Bronchial epithelial cell (primary cell): ENCODE results near the gene ZNF821. TPM values are rescaled to one million over a fixed set of nuclear protein-coding genes. Genes with fewer than 3 reads are reported as not detected.

Experiments used
- DNase-seq: peaks from one replicate; pipeline ENCODE4 v3.0.0-alpha.2; 2010; ENCODE audit warnings: low read depth
- FAIRE-seq: peaks from 2 replicates; lab custom pipeline; 2011; peaks lifted over from hg19 to GRCh38; lab: Jason Lieb, UNC
- H3K27me3 ChIP-seq: 2 replicates; pipeline ENCODE4 v1.5.1; 2011; ENCODE audit warnings: low read length; ENCODE audit not compliant: control insufficient read depth, insufficient read depth
- H3K36me3 ChIP-seq: 2 replicates; pipeline ENCODE4 v1.5.1; 2011; ENCODE audit warnings: low read length; ENCODE audit not compliant: control insufficient read depth, insufficient read depth
- H3K4me3 ChIP-seq: 2 replicates; pipeline ENCODE4 v1.5.1; 2011; ENCODE audit warnings: mild to moderate bottlenecking, low read depth, low read length, control low read depth
- total RNA-seq: library from RNA; depleted of rRNA; stranded (reverse); fragments of >200 nt; gene quantifications from 2 replicates; pipeline ENCODE4 v1.2.1, GENCODE V29; 2014
- TF ChIP-seq, protein P1 (sequence below): IDR thresholded peaks from 2 replicates; pipeline ENCODE4 v1.5.1; 2011; ENCODE audit warnings: mild to moderate bottlenecking, moderate library complexity, low read length, control low read depth, inconsistent platforms; ENCODE audit not compliant: insufficient read depth, severe bottlenecking

ZNF821 gene
- total RNA-seq, 1 donor from 2014 or later: 9.5 TPM

GRCh38 chr16:71846431-71846830, 37.6 kb downstream of the ZNF821 start:
- Histone ChIP-seq H3K4me3 (peak overlapping the region; percentile 99), H3K27me3 (no peaks in the 10 kb centered on the region), H3K36me3 (peaks cover 19% of the 10 kb centered on the region)
- no peak for FAIRE-seq
- TF ChIP-seq, protein P1, sequence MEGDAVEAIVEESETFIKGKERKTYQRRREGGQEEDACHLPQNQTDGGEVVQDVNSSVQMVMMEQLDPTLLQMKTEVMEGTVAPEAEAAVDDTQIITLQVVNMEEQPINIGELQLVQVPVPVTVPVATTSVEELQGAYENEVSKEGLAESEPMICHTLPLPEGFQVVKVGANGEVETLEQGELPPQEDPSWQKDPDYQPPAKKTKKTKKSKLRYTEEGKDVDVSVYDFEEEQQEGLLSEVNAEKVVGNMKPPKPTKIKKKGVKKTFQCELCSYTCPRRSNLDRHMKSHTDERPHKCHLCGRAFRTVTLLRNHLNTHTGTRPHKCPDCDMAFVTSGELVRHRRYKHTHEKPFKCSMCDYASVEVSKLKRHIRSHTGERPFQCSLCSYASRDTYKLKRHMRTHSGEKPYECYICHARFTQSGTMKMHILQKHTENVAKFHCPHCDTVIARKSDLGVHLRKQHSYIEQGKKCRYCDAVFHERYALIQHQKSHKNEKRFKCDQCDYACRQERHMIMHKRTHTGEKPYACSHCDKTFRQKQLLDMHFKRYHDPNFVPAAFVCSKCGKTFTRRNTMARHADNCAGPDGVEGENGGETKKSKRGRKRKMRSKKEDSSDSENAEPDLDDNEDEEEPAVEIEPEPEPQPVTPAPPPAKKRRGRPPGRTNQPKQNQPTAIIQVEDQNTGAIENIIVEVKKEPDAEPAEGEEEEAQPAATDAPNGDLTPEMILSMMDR: no peak
- no peak for DNase-seq

DNA sequence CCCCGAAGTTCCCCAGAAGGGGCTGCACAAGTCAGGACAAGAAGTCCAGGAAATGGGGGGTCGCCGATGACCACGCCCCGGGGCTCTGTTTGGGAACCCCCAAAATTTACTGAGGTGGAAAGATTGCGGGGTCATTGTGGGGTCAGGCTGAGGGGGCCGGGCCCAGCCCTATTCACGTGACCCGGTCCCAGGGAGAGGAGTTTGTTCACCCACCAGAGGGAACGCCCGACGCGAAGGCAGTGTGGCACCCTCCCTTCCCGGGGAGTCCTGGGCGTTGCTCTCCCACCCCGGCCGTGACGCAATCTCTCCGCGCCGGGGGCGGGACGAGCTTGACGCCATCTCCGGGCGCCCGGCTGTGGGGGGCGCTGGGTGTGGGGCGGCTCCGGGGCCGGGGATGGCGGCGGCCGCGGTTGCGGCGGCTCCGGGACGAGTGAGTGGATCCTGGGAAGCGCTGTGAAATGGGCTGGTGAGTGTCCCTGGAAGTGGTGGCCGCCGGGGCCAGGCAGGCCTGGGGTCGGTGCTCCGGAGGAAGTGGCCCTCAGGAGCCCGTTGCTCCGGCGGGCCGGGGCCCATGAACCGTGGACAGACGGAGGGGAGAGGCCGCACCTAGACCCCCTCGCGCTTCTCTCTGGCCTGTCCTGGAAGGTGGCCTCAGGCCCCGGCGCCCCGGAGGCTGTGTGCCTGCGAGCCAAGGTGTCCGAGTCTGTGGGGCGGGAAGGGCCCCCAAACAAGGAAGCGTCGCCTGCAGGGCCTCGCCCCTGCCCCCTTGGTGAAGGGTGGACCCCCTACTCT, 38.1 kb downstream of the ZNF821 start, which contains the start of gene ATXN1L:
ATXN1L (plus strand) TSS at position 338 of the 792 bp plus-strand sequence. CDS start 3,765 bp downstream, outside the sequence.
- H3K36me3 ChIP-seq: peaks cover 15% of the 10 kb centered on the region
- FAIRE-seq: no peak
- peak; percentile 66 for DNase-seq
- peak within 1 kb of the TSS; percentile 99 for H3K4me3 ChIP-seq
- no peaks in the 10 kb centered on the region for H3K27me3 ChIP-seq
- TF ChIP-seq, protein P1: no peak

DNA sequence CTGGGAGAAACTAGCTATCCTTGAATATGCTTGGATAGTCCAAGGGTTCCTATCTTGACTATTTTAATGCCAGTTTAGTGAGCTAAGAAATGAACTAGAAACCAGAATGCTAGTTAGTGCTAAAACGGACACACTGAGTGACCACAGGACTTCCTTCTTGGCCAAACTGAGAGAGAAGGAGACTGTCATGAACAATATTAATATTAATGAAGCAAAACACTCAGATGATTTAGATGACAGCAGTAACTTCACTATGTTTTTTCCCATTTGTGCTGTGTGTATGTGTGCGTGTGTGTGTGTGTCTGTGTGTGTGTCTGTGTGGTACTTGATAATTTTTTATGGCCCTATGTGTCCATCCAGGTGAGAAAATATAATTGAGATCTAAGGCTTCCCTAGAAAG, 40.4 kb downstream of the ZNF821 start:
- Histone ChIP-seq H3K36me3 (peaks cover 2% of the 10 kb centered on the region), H3K27me3 (no peaks in the 10 kb centered on the region), H3K4me3 (no peak overlapping the region)
- no peak for FAIRE-seq
- TF ChIP-seq, protein P1: no peak
- DNase-seq: no peak

- no peak overlapping the region for H3K4me3 ChIP-seq
- DNase-seq: no peak
- H3K27me3 ChIP-seq: no peaks in the 10 kb centered on the region
- H3K36me3 ChIP-seq: no peaks in the 10 kb centered on the region
- TF ChIP-seq, protein P1: no peak
- FAIRE-seq: no peak
Measured at GRCh38 chr16:71840052-71840451, 43.9 kb downstream of the ZNF821 start.

- FAIRE-seq: no peak
Measured at GRCh38 chr16:71837150-71837549, 46.8 kb downstream of the ZNF821 start.

More at GRCh38 chr16:71837150-71837549, 46.8 kb downstream of the ZNF821 start:
- TF ChIP-seq, protein P1: no peak
- Histone ChIP-seq H3K27me3 (no peaks in the 10 kb centered on the region), H3K4me3 (no peak overlapping the region), H3K36me3 (no peaks in the 10 kb centered on the region)
- no peak for DNase-seq
